K562 (cell line): ENCODE measurements around the gene MUC5B. TPM values are rescaled to one million over a fixed set of nuclear protein-coding genes. Genes with fewer than 3 reads are reported as not detected.
A peak's percentile ranks its signal among the peaks of the same experiment; 100 is the strongest.

Source experiments
- ARHGAP35 ChIP-seq: fragments of 450-650 bp; IDR thresholded peaks from 2 replicates; pipeline ENCODE4 v1.6.1; 2018; ENCODE audit not compliant: partially characterized antibody
- ATF7 ChIP-seq: fragments of 450-650 bp; IDR thresholded peaks from 2 replicates; pipeline ENCODE4 v1.7.1; 2014; ENCODE audit warnings: mild to moderate bottlenecking, moderate library complexity
- BRCA1 ChIP-seq, 2 experiments: fragments of 450-650 bp in 1 of 2; sonication (generic) in 1 of 2; formaldehyde crosslinking in 1 of 2; IDR thresholded peaks; 2 replicates each; pipeline versions ENCODE4 v1.5.0 to v1.6.1; 2017 to 2020; ENCODE audit warnings: mild to moderate bottlenecking in 1 of 2, missing genetic modification reagents in 1 of 2
- CAMTA2 ChIP-seq: fragments of 250-450 bp; sonication (Bioruptor Pico); conservative IDR thresholded peaks from 2 replicates; pipeline ENCODE4 v1.5.1; 2022
- CCNT2 ChIP-seq: IDR thresholded peaks from 2 replicates; pipeline ENCODE4 v1.6.1; 2011; ENCODE audit warnings: borderline replicate concordance, low read depth, mild to moderate bottlenecking, moderate library complexity, mixed read lengths, low read length; ENCODE audit not compliant: insufficient read length; ENCODE audit errors: extremely low read depth
- FOXM1 ChIP-seq, 2 experiments: fragments of 450-650 bp in 1 of 2; sonication (generic) in 1 of 2; formaldehyde crosslinking in 1 of 2; IDR thresholded peaks; 2 replicates each; pipeline versions ENCODE4 v1.6.1 to v1.9.0; 2017 to 2022; ENCODE audit warnings: low read depth in 2 of 2, mild to moderate bottlenecking in 2 of 2, missing genetic modification reagents in 1 of 2, moderate library complexity in 1 of 2
- GABPB2 ChIP-seq: fragments of 250-450 bp; sonication (Bioruptor Pico); conservative IDR thresholded peaks from 2 replicates; pipeline ENCODE4 v1.5.1; 2021; ENCODE audit warnings: mild to moderate bottlenecking
- HBP1 ChIP-seq: fragments of 450-650 bp; formaldehyde crosslinking; IDR thresholded peaks from 2 replicates; pipeline ENCODE4 v1.4.0; 2022; ENCODE audit warnings: missing genetic modification characterization
- HNRNPL ChIP-seq: fragments of 200-400 bp; formaldehyde crosslinking; IDR thresholded peaks from 2 replicates; pipeline ENCODE4 v1.6.1; 2017; ENCODE audit warnings: low read depth, mild to moderate bottlenecking, low read length
- HNRNPUL1 ChIP-seq: fragments of 200-400 bp; formaldehyde crosslinking; IDR thresholded peaks from 2 replicates; pipeline ENCODE4 v1.6.1; 2017; ENCODE audit warnings: low read length
- KAT7 ChIP-seq: sonication (generic); formaldehyde crosslinking; IDR thresholded peaks from 2 replicates; pipeline ENCODE4 v1.8.0; 2022; ENCODE audit warnings: missing genetic modification reagents, mild to moderate bottlenecking, borderline replicate concordance
- KHSRP ChIP-seq: fragments of 450-650 bp; IDR thresholded peaks from 2 replicates; pipeline ENCODE4 v1.6.1; 2017
- KLF6 ChIP-seq: fragments of 250-450 bp; sonication (Bioruptor Pico); IDR thresholded peaks from 2 replicates; pipeline ENCODE4 v1.4.0; 2020; ENCODE audit warnings: mild to moderate bottlenecking, moderate library complexity, borderline replicate concordance
- MLX ChIP-seq, 2 experiments: fragments of 450-650 bp in 1 of 2; sonication (generic) in 1 of 2; formaldehyde crosslinking; conservative IDR thresholded peaks; 2 replicates each; pipeline versions ENCODE4 v1.4.0 to v1.8.1; 2020 to 2022; ENCODE audit warnings: mild to moderate bottlenecking in 1 of 2, missing genetic modification reagents in 1 of 2
- MTF1 ChIP-seq: fragments of 250-450 bp; sonication (Bioruptor Pico); IDR thresholded peaks from 2 replicates; pipeline ENCODE4 v1.9.0; 2021; ENCODE audit warnings: moderate library complexity, mild to moderate bottlenecking, inconsistent platforms, borderline replicate concordance
- PML ChIP-seq: IDR thresholded peaks from 2 replicates; pipeline ENCODE4 v1.6.1; 2012; ENCODE audit warnings: low read length, inconsistent platforms
- POLR2B ChIP-seq: fragments of 450-650 bp; IDR thresholded peaks from 2 replicates; pipeline ENCODE4 v1.6.1; 2018; ENCODE audit warnings: low read depth; ENCODE audit not compliant: partially characterized antibody
- SMARCB1 ChIP-seq: IDR thresholded peaks from 2 replicates; pipeline ENCODE4 v1.6.1; 2011; ENCODE audit warnings: improper control_type of control experiment, low read depth; ENCODE audit not compliant: insufficient read length
- TCF7L2 ChIP-seq: fragments of 150-350 bp; IDR thresholded peaks from 2 replicates; pipeline ENCODE4 v1.6.1; 2016; ENCODE audit warnings: low read depth, mild to moderate bottlenecking, low read length, moderate library complexity
- TGIF2 ChIP-seq: sonication (generic); formaldehyde crosslinking; IDR thresholded peaks from 2 replicates; pipeline ENCODE4 v1.8.1; 2022; ENCODE audit warnings: mild to moderate bottlenecking, missing genetic modification reagents, moderate library complexity
- THAP7 ChIP-seq: fragments of 250-450 bp; sonication (Bioruptor Pico); IDR thresholded peaks from 2 replicates; pipeline ENCODE4 v1.5.0; 2021
- ZFP1 ChIP-seq: fragments of 450-650 bp; formaldehyde crosslinking; IDR thresholded peaks from 2 replicates; pipeline ENCODE4 v1.4.0; 2020; ENCODE audit warnings: mild to moderate bottlenecking, mixed read lengths
- ZFX ChIP-seq: sonication (generic); formaldehyde crosslinking; IDR thresholded peaks from 2 replicates; pipeline ENCODE4 v1.8.0; 2022; ENCODE audit warnings: mild to moderate bottlenecking, missing genetic modification reagents, moderate library complexity
- ZNF780A ChIP-seq: fragments of 250-450 bp; sonication (Bioruptor Pico); IDR thresholded peaks from 2 replicates; pipeline ENCODE4 v1.5.0; 2021; ENCODE audit warnings: mild to moderate bottlenecking
- polyA plus RNA-seq, 8 experiments: library from polyadenylated mRNA; depleted of rRNA in 4 of 8; stranded (reverse) in 5 of 8; unstranded in 3 of 8; fragments of >200 nt; fragmentation: Nextera tagmentation in 2 of 8; fragmentation: Illumina TruSeq in 1 of 8; extraction: Ambion mirVana in 2 of 8; extraction: Trizol in 1 of 8; gene quantifications; 2 replicates each; pipeline versions ENCODE4 v1.2.1 to v1.2.3, GENCODE V29; 2011 to 2014; ENCODE audit warnings: inconsistent platforms in 1 of 8, missing spikeins in 1 of 8
- total RNA-seq, 7 experiments: library from RNA; depleted of rRNA in 6 of 7; stranded (reverse); fragments of >200 nt in 6 of 7; fragmentation: Illumina TruSeq in 2 of 7; extraction: Trizol in 2 of 7; gene quantifications; 2 replicates each; pipeline versions ENCODE4 v1.2.1 to v1.2.3, GENCODE V29; 2011 to 2021; ENCODE audit warnings: low replicate concordance in 1 of 7
- TF ChIP-seq, protein P1 (sequence below): fragments of 250-450 bp; sonication (Bioruptor Pico); IDR thresholded peaks from 2 replicates; pipeline ENCODE4 v1.8.0; 2021; ENCODE audit warnings: mild to moderate bottlenecking, moderate library complexity

Gene MUC5B
- total and polyA plus RNA-seq, 9 of the 15 experiments (the other 6 are each of a cell fraction or from before 2014, with no cell fraction given) = 0.04 to 0.95 TPM; not detected in 7

GRCh38 chr11:1309498-1310317, 86.8 kb downstream of the MUC5B start, which contains the start of gene TOLLIP (continued):
- TF ChIP-seq ARHGAP35 = no peak
- TF ChIP-seq TGIF2 (CRISPR knock-in tag) = no peak
- TF ChIP-seq CCNT2 = peak; percentile 50
- no peak for TF ChIP-seq BRCA1 (IDR thresholded peaks at IDR 0.05)
- no peak for TF ChIP-seq BRCA1 (CRISPR knock-in tag; IDR thresholded peaks at IDR 0.05)
- no peak for TF ChIP-seq KAT7 (CRISPR knock-in tag)
- TF ChIP-seq HNRNPL = no peak
- TF ChIP-seq ZFP1 (CRISPR knock-in tag) = no peak
- no peak for TF ChIP-seq MTF1 (CRISPR knock-in tag)
- no peak for TF ChIP-seq SMARCB1
- TF ChIP-seq ZNF780A (CRISPR knock-in tag) = no peak
- no peak for TF ChIP-seq PML
- TF ChIP-seq TCF7L2 = no peak
- no peak; the same call in 1 of the 2 replicates for TF ChIP-seq THAP7 (CRISPR knock-in tag)
- TF ChIP-seq ATF7 = peak; percentile 86
- TF ChIP-seq, protein P1, sequence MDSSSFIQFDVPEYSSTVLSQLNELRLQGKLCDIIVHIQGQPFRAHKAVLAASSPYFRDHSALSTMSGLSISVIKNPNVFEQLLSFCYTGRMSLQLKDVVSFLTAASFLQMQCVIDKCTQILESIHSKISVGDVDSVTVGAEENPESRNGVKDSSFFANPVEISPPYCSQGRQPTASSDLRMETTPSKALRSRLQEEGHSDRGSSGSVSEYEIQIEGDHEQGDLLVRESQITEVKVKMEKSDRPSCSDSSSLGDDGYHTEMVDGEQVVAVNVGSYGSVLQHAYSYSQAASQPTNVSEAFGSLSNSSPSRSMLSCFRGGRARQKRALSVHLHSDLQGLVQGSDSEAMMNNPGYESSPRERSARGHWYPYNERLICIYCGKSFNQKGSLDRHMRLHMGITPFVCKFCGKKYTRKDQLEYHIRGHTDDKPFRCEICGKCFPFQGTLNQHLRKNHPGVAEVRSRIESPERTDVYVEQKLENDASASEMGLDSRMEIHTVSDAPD (CRISPR knock-in tag) = no peak
- TF ChIP-seq HBP1 = peak; percentile 71; the same call in 1 of the 2 replicates
- TF ChIP-seq FOXM1 (IDR thresholded peaks at IDR 0.05; ENCODE audit: low read depth) = no peak
- no peak for TF ChIP-seq FOXM1 (CRISPR knock-in tag; IDR thresholded peaks at IDR 0.05; ENCODE audit: low read depth)
- no peak for TF ChIP-seq MLX (CRISPR knock-in tag; conservative IDR thresholded peaks at IDR 0.05)
- no peak for TF ChIP-seq CAMTA2 (CRISPR knock-in tag)
- no peak for TF ChIP-seq GABPB2 (CRISPR knock-in tag)
- TF ChIP-seq KLF6 (CRISPR knock-in tag) = peak; percentile 84
- no peak for TF ChIP-seq HNRNPUL1
- TF ChIP-seq ZFX (CRISPR knock-in tag) = peak; percentile 96
- TF ChIP-seq POLR2B = peak; percentile 86
- TF ChIP-seq KHSRP = no peak
